ENCODE results near the gene FAM168B. TPM values are rescaled to one million over a fixed set of nuclear protein-coding genes. Genes with fewer than 3 reads are reported as not detected.
A peak's percentile ranks its signal among the peaks of the same experiment; 100 is the strongest.

Gene FAM168B
- total RNA-seq, 1 experiment from 2014 or later: 146 TPM

DNA sequence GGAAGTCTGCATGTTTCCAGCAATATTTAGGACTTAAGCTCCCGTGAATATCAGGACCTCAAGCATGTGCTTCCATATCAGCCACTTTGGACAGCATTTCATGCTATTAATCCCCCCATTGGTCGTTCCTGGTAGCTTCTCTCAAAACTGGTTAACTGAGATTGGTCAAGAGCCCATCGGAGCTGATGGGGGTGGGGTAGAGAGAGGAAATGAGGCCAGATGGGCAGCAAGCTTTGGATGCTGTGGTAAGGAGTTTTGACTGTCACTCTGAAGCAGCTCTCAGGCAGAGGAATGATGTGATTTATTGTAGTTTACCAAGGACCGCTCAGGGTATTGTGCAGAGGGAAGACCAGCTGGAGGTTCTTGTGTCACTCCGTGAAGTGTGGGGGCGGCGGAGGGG is 81.8 kb downstream of the FAM168B start:
- Histone ChIP-seq H3K4me3 (no peak overlapping the region), H3K36me3 (no peaks in the 10 kb centered on the region), H3K9me3 (replicated peaks) (no peaks in the 10 kb centered on the region), H3K27ac (no peak overlapping the region), H3K4me1 (no peaks in the 10 kb centered on the region), H3K27me3 (no peaks in the 10 kb centered on the region)
- no peak for DNase-seq

DNA sequence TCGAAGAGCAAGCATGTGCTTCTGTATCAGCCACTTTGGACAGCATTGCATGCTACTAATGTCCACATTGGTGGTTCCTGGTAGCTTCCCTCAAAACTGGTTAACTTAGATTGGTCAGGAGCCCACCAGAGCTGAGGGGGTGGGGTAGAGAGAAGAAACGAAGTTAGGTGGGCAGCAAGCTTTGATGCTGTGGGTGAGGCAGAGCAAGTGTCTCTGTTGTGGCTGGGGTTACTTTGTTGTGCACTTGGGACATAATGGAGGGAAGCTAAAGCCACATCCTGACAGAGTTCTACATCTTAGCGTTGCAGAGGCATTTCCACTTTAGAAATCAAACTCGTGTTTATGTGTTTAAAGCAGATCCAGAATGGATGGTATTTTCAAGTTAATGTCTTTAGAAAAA is 82.7 kb downstream of the FAM168B start:
- no peak overlapping the region for H3K4me3 ChIP-seq
- DNase-seq: no peak
- H3K27me3 ChIP-seq: no peaks in the 10 kb centered on the region
- no peaks in the 10 kb centered on the region for H3K9me3 ChIP-seq (replicated peaks)
- no peaks in the 10 kb centered on the region for H3K36me3 ChIP-seq
- H3K4me1 ChIP-seq: no peaks in the 10 kb centered on the region
- H3K27ac ChIP-seq: no peak overlapping the region

DNA sequence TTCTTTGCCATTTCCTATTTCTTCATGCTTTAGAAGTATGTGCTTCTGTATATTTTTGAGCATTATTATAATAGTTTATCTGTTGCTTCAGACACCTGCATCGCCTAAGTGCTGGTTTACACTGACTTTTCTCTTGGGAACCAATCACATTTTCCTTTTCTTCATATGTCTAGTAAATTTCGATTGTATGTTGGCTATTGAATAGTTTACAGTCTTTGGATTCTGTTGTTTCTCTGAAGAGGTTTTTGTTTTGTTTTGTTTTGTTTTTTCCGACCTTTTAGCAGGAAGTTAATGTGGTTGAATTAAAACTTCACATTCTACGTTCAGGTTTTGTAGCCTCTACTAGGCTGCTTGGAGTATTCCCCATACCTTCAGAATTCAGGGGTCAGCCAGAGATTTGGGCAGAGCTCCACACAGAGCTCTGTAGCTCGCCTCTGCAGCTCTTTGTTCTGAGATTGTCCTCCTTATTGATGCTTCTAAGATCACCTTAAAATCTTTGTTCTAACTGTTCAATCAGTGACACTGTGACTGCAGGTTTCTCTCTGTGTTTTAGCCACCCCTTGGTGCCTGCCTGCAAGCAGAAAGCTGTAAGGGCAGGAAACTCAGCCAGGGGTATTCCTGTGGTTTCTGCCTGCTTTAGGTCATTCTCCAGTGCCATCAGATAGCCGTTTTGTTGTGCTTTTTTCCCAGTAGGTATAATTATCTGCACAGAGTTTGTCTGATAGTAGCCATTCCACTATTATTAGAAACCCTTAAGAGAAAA is 83.4 kb downstream of the FAM168B start:
- Histone ChIP-seq H3K27me3 (no peaks in the 10 kb centered on the region), H3K4me1 (no peaks in the 10 kb centered on the region), H3K9me3 (replicated peaks) (no peaks in the 10 kb centered on the region), H3K4me3 (no peak overlapping the region), H3K36me3 (no peaks in the 10 kb centered on the region), H3K27ac (no peak overlapping the region)
- DNase-seq: no peak

DNA sequence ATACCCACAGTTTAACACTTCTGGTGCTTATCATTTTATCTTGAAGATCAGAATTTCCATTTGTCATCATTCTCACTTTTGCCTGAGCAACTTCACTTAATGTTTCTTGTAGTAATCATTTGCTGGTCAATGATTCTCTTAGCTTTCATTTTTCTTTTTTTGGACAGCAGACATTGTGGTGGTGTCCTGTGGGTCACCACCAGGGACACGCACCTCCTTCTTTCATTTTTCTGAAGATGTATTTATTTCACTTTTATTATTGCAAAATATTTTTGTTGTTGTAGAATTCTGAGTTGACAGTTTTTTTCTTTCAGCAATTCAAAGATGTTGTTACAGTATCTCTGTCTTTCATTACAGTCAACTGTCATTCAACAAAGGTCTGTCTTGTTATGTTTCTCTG is 84.3 kb downstream of the FAM168B start:
- no peaks in the 10 kb centered on the region for H3K36me3 ChIP-seq

DNA sequence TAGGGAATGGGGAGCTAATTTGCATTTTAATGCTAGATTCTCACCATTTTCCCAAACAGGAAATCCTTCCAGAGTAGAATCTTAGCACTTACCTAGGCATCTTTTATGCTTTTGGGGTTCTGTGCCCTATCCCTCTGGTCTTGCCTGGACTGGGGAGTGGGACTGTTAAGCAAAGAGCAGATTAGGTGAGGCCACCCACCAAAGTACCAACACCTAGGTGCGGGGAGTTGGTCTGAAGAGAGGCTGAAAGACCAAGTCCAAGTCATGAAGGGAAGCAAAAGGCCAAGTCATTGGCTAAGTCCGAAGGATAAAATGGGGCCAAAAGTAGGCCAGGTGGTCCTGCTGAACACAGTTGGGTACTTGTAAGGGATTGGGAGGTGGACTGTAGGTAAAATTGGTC is 86.7 kb downstream of the FAM168B start:
- no peaks in the 10 kb centered on the region; the same call in 1 of the 2 replicates for H3K27me3 ChIP-seq
- H3K9me3 ChIP-seq (replicated peaks): no peaks in the 10 kb centered on the region
- H3K36me3 ChIP-seq: no peaks in the 10 kb centered on the region
- H3K4me3 ChIP-seq: no peak overlapping the region
- no peaks in the 10 kb centered on the region for H3K4me1 ChIP-seq
- no peak overlapping the region for H3K27ac ChIP-seq
- no peak for DNase-seq

More for the DNA sequence above, 84.3 kb downstream of the FAM168B start:
- no peaks in the 10 kb centered on the region for H3K4me1 ChIP-seq
- no peak overlapping the region for H3K4me3 ChIP-seq
- H3K27ac ChIP-seq: no peak overlapping the region
- H3K27me3 ChIP-seq: no peaks in the 10 kb centered on the region
- no peaks in the 10 kb centered on the region for H3K9me3 ChIP-seq (replicated peaks)
- DNase-seq: no peak

DNA sequence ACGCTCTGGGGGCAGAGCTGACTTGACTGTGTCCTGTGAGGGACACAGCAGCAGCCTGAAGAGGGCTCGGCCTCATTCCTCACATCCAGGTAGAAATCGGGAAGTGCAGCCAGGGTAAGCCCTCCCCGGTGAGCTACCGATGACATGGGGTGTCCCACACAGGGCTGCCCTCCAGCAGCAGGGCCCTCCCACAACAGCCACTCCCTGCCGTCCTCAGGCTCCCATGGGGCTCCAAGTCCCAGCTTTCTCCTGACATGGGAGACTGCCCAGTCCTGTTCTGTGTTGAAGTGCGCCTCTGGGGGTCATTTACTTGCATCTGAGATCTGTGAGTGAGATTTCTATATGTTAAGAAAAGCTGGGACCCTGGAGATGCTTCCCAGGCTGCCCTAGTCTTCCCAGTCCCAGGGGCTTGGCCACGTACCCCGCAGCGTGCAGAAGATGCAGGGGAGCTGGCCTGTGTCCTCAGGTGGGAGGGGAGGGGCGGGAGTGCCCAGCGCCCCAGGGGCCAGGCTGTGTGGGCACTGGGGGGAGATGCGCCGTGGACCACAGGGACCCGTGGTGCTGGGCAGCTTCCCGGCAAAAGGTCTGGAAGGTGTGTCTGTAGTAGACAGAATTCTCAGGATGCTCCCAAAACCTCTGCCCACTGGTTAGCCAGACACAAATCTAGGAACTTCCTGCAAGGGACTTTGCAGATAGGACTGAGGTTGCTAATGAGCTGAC is 87.9 kb downstream of the FAM168B start:
- DNase-seq: peak in 1 of 2 experiments; percentile 11
- Histone ChIP-seq H3K9me3 (replicated peaks) (no peaks in the 10 kb centered on the region), H3K4me1 (no peaks in the 10 kb centered on the region), H3K27me3 (no peaks in the 10 kb centered on the region; the same call in 1 of the 2 replicates), H3K27ac (no peak overlapping the region), H3K36me3 (no peaks in the 10 kb centered on the region), H3K4me3 (no peak overlapping the region)

DNA sequence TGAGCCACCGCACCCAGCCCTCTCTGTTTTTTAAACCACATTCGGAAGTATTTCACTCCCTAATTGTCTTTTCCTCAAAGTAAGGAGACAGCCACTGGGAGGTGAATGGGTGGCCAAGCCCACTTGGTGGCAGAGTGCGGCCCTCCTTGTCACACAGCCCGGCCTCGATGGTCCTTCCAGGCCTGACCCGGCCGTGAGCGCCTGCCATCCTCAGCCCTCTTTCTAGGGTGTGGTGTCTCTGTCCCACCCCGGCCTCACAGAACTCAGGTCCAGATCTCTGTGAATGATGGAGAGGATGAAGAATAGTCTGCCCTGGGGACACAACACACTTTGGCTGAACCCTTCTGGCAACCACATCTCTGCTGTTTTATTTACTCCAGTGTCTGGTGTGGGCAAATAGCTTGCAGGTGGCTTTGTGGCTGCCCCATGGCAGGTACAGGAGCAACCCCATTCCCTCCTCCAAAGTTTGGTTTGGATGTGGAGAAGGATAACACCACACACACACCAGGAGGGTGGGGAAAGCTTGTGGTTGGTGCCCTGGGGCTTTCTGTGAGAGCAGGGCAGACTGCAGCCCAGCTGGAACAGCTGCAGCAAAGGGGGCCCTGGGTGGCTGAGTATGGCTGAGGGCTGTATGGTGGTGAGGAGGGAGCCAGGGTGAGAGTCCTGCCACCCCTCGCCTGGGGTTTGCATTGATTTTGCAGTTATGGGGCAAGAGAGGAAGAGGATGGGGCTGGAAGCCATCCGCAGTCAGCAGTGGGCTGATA is 88.6 kb downstream of the FAM168B start:
- Histone ChIP-seq H3K4me1 (no peaks in the 10 kb centered on the region), H3K27me3 (no peaks in the 10 kb centered on the region; the same call in 1 of the 2 replicates), H3K27ac (no peak overlapping the region), H3K36me3 (no peaks in the 10 kb centered on the region), H3K4me3 (no peak overlapping the region), H3K9me3 (replicated peaks) (no peaks in the 10 kb centered on the region)
- peak; percentile 58 to 65 for DNase-seq

DNA sequence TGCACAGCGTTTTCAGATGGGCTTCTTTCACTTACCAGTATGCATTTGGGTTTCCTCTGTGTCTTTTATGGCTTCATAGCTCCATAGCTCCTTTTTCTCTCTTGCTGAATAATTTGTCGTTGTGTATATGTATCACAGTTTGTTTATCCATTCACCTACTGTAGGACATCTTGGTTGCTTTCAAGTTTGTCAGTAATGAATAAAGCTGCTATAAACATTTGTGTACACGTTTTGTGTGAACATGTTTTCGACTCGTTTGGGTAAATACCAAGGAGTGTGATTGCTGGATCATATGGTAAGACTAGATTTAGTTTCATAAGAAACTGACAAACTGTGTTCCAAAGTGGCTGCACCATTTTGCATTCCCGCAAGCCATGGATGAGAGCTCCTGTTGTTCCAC is 94.7 kb downstream of the FAM168B start:
- Histone ChIP-seq H3K9me3 (replicated peaks) (no peaks in the 10 kb centered on the region), H3K4me1 (no peaks in the 10 kb centered on the region), H3K36me3 (no peaks in the 10 kb centered on the region), H3K27me3 (no peaks in the 10 kb centered on the region; the same call in 1 of the 2 replicates), H3K27ac (no peak overlapping the region), H3K4me3 (no peak overlapping the region)
- DNase-seq: no peak

Other genes starting within 250 kb of the FAM168B start
- gene PLEKHB2, start 11.9 kb upstream of the FAM168B start, total RNA-seq (2014; rRNA removed; shearing (Covaris generic)): 50.3 and 50.4 TPM in 2 replicates
- gene POTEE, start 116.1 kb upstream of the FAM168B start, total RNA-seq (2014; rRNA removed; shearing (Covaris generic)): 0.99 and 1.0 TPM in 2 replicates

Measured in SJCRH30 (cell line).